Activated CD4-positive, alpha-beta T cell treated with anti-CD3 and anti-CD28 coated beads for 1 hour (primary cell): ENCODE data around the gene MAGEB3.
"Not testable (repeated sequence)": the region's sequence is repeated elsewhere in the genome, so short reads cannot be mapped to it uniquely, and the experiment has no call there.

Experiments
- DNase-seq: peaks from one replicate; pipeline ENCODE4 v3.0.0-alpha.2; 2020

The MAGEB3 gene, protein sequence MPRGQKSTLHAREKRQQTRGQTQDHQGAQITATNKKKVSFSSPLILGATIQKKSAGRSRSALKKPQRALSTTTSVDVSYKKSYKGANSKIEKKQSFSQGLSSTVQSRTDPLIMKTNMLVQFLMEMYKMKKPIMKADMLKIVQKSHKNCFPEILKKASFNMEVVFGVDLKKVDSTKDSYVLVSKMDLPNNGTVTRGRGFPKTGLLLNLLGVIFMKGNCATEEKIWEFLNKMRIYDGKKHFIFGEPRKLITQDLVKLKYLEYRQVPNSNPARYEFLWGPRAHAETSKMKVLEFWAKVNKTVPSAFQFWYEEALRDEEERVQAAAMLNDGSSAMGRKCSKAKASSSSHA

GRCh38 chrX:30230395-30230794 lies at the start of gene MAGEB3:
Gene MAGEB3 (plus strand): TSS chrX:30230657. CDS start chrX:30235925, 5,268 bp downstream.
- DNase-seq, result no peak

- DNase-seq, result no peak
These were observed 49.1 kb upstream of the MAGEB3 start for GRCh38 chrX:30181353-30181752.

- DNase-seq, result no peak
These were observed 46.9 kb upstream of the MAGEB3 start for GRCh38 chrX:30183554-30183953.

GRCh38 chrX:30190426-30190825 lies 40.0 kb upstream of the MAGEB3 start:
- no peak for DNase-seq

- not testable (repeated sequence) for DNase-seq
These were observed 36.5 kb upstream of the MAGEB3 start for GRCh38 chrX:30193910-30194309.

DNA sequence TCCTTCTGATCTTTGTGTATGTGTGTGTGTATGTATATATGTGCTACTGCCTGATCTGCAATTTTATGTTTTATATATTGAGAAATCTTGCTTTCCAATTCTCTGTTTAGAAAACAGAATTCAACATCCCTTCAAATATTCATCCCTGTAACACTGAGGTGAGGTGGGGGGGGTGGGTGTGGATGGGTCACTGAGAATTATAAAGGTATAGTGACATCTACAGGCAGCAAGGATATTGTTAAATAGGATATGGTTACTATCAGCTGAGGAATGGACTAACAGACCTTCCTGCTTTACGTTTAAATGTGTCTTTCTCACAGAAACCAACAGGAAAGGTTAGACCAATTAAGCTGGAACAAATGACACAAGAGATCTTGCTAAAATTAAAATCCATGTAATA lies 34.1 kb upstream of the MAGEB3 start:
- DNase-seq, result no peak

DNA sequence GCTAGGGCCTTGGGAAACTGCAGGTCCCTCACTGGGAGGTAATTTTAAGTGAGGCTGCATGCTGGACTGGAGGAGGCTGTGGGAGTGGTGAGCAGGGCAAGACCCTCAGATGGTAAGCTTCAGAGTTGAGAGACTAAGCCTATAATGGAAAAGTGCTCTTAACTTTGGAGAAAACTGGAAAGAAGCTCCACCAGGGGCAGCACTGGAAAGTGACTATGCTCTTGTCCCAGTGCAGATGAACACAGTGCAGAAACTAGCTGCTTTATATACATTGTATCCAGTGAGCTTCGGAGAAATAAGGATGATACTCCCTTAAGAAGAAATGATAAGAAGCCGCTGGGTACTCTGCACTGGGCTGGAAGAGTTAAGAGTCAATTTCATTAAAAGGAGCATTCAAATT lies 18.3 kb upstream of the MAGEB3 start:
- no peak for DNase-seq

- no peak for DNase-seq
These were observed 15.1 kb upstream of the MAGEB3 start, which contains the start of gene MAGEB2 for GRCh38 chrX:30215357-30215843. Gene MAGEB2 (plus strand): TSS chrX:30215563. CDS start chrX:30218581, 3,018 bp downstream.

- no peak for DNase-seq
These were observed 13.0 kb upstream of the MAGEB3 start for GRCh38 chrX:30217465-30217864.

GRCh38 chrX:30219372-30219771 lies 11.1 kb upstream of the MAGEB3 start:
- DNase-seq, result no peak

GRCh38 chrX:30220661-30221060 lies 9.8 kb upstream of the MAGEB3 start:
- no peak for DNase-seq

GRCh38 chrX:30224536-30224935 lies 5.9 kb upstream of the MAGEB3 start:
- DNase-seq, result no peak

GRCh38 chrX:30228526-30228925 lies 1.9 kb upstream of the MAGEB3 start:
- DNase-seq, result no peak

GRCh38 chrX:30241724-30242415 lies 11.4 kb downstream of the MAGEB3 start, which contains the start of gene MAGEB4:
Gene MAGEB4 (plus strand): TSS chrX:30242000. CDS start chrX:30242136, 136 bp downstream.
- DNase-seq, result no peak

- no peak for DNase-seq
These were observed 16.5 kb downstream of the MAGEB3 start, which contains the start of gene MAGEB1 for GRCh38 chrX:30246769-30247489. Gene MAGEB1 (plus strand): TSS chrX:30247146. CDS start chrX:30250494, 3,348 bp downstream.

DNA sequence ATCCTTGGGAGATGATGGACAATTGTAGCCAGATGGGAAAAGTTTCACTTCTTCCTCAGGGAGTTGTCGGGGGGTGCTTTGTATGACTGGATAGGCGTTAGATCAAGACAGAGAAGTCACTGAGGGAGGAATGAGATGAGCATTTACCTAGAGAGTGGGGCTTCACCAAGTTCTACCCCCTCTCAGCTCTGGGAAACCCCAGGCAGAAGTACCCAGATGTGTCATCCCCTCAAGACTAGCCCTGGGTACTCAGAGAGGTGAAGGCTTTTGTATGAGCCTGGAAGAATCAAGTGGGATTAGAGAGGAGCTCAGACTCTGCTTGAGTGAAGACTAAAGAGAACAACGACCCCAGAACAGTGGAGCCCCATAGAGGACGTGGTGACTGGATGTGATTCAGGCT lies 18.4 kb downstream of the MAGEB3 start:
- no peak for DNase-seq

- no peak for DNase-seq
These were observed 22.8 kb downstream of the MAGEB3 start for GRCh38 chrX:30253257-30253656.

- no peak for DNase-seq
These were observed 29.5 kb downstream of the MAGEB3 start for GRCh38 chrX:30259927-30260326.

DNA sequence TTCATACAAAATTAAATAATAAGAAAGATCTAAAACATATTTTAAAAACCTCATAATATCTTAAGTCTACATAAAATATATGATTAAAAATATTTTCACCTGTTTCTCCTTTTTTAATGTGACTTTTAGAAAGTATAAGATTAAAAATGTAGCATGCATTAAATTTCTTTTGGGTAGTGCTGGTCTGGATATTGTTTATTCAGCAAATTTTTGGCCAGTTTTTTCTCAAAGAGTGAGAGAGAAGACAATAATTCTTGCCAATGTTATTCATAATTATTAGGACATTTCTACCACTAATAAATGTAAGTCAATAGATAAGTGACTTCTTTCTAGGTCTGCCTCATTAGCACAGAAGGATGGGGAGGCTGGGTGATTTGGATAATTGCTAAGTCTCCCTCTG lies 30.6 kb downstream of the MAGEB3 start:
- no peak for DNase-seq

DNA sequence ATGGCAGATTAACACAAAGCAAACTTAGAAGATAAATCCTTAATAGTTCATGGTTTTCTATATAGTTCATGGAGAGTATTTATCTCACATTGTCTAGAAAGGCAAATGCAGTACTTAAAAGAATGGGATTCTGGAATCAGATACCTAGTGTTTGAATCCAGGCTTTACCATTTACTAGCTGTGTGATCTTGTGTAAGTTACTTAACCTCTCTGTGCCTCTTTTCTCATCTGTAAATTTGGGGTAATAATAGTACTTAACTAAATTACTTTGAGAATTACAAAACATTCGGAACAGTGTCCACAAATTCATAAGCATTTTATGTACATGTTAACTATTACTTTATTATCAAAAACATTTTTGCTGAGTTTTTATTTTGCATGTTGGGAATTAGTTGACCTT lies 32.3 kb downstream of the MAGEB3 start:
- no peak for DNase-seq

DNA sequence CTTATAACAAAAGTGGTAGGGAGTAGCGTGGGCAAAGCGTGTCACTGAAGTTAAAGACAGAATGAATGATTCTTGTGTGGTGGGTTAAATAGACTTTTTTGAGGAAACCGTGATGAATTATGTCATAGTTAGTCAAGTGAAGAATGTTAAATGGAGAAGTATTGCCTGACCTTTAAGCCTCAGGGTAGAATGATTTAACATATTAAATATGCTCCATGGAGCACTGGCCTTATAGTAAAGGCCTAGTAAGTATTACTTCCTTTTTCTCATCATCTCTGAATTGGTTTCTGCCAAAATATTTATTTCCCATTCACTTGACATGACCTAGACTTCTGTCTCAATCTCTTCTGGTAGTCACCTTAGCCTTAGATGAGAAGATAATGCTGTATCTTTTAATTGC lies 40.2 kb downstream of the MAGEB3 start:
- DNase-seq, result no peak

DNA sequence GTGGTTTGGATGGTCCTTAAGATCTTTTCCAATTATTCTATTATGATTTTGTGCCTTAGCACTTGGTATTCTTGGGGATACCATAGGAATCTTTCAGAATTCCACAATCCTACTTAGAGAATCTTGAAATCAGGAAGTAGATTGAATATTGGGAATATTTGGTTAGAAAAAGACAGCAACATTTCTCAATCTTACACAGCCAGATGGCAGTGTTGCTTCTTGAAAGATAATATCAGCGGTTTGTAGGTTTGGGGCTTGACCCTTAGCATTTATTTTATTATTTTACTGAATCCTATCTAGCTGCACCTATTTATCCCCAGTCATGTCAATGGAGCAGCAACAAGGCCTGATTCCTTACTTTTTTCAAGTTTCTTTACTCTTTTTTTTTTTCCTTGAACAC lies 45.0 kb downstream of the MAGEB3 start:
- DNase-seq, result no peak

- DNase-seq, result no peak
These were observed 47.9 kb downstream of the MAGEB3 start for GRCh38 chrX:30278365-30278764.
